ENCODE results near the gene IGSF9B.

IGSF9B gene

GRCh38 chr11:133906241-133906640, 50.5 kb downstream of the IGSF9B start:
- H3K4me3 ChIP-seq (ENCODE audit: low read depth, low read length), result no peak overlapping the region
- TF ChIP-seq CTCF (IDR thresholded peaks at IDR 0.05; ENCODE audit: low read depth, low read length, missing control alignments), result no peak
- DNase-seq (ENCODE audit: low read depth), result no peak

- H3K4me3 ChIP-seq (ENCODE audit: low read depth, low read length), result no peak overlapping the region
- no peak for TF ChIP-seq CTCF (IDR thresholded peaks at IDR 0.05; ENCODE audit: low read depth, low read length, missing control alignments)
- no peak for DNase-seq (ENCODE audit: low read depth)
These were observed 51.1 kb downstream of the IGSF9B start for GRCh38 chr11:133905677-133906156.

GRCh38 chr11:133904818-133905515, 51.8 kb downstream of the IGSF9B start:
- no peak for TF ChIP-seq CTCF (IDR thresholded peaks at IDR 0.05; ENCODE audit: low read depth, low read length, missing control alignments)
- DNase-seq (ENCODE audit: low read depth), result no peak
- H3K4me3 ChIP-seq (ENCODE audit: low read depth, low read length), result no peak overlapping the region

- DNase-seq (ENCODE audit: low read depth), result no peak
- H3K4me3 ChIP-seq (ENCODE audit: low read depth, low read length), result no peak overlapping the region
- TF ChIP-seq CTCF (IDR thresholded peaks at IDR 0.05; ENCODE audit: low read depth, low read length, missing control alignments), result no peak
These were observed 52.6 kb downstream of the IGSF9B start for GRCh38 chr11:133903875-133904817.

- TF ChIP-seq CTCF (IDR thresholded peaks at IDR 0.05; ENCODE audit: low read depth, low read length, missing control alignments), result no peak
- no peak overlapping the region for H3K4me3 ChIP-seq (ENCODE audit: low read depth, low read length)
- DNase-seq (ENCODE audit: low read depth), result no peak
These were observed 53.7 kb downstream of the IGSF9B start for GRCh38 chr11:133903056-133903455.

- TF ChIP-seq CTCF (IDR thresholded peaks at IDR 0.05; ENCODE audit: low read depth, low read length, missing control alignments), result no peak
- H3K4me3 ChIP-seq (ENCODE audit: low read depth, low read length), result no peak overlapping the region
- no peak for DNase-seq (ENCODE audit: low read depth)
These were observed 54.3 kb downstream of the IGSF9B start for GRCh38 chr11:133902506-133902905.
